HG02970 (cell line): ENCODE measurements around the gene EPHB1.

Experiments
- ATAC-seq: cut with Tn5 transposase; IDR thresholded peaks from one replicate; pipeline ENCODE4 v1.9.1; 2021; ENCODE audit warnings: mild to moderate bottlenecking, moderate library complexity, moderate number of reproducible peaks; ENCODE audit not compliant: unreplicated experiment, low FRiP score

EPHB1 gene

GRCh38 chr3:135169651-135170050 lies 374.6 kb downstream of the EPHB1 start:
- ATAC-seq, result no peak

DNA sequence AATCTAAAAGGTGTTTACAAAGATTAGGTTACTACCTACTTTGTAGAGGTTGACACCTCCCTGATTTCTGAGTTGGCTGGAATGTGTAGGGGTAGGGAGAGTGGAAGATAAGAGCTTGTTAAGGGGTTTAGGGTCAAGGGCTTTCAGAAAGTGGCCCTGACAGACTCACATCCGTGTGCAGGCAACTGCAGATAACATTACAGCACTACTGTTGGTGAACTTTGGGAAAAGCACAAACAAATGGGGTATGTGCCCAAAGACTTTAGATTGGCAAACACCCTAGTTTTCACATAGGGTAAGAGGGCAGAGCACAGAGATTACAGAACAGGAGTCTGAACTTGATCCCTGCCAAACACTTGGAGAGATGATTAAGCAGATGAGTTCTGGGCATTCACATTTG lies 375.7 kb downstream of the EPHB1 start:
- ATAC-seq, result no peak

DNA sequence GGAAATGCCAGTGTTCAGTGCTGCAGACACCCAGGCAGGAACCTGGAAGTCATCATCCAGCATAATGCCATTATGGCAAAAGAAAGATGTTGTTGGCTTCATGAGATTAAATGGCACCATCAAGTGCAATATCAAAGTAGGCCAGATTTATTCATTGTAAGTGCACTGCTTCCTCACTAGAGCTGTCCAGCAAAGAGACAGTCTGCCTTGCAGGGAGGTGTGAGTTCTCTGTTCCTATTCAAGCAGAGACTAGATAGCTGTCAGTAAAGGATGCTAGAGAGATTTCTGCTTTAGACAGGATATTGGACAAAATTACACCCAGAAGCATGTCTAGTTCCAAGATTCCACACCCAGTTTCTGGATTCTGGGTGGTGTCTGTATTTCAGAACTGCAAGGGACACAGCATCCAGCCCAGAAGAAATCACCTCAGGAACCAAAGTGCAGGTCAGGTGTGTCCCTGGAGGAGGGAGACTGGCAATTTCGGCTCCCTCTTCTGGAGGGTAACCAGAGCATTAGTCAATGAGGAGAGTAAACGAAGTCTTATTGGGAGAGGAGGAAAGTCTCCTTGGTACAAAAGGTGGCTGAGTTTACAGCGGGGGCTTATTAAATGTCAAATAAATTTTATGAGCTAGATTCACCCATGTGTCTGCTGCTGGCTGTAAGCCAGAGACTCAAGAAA lies 377.3 kb downstream of the EPHB1 start:
- ATAC-seq, result no peak

DNA sequence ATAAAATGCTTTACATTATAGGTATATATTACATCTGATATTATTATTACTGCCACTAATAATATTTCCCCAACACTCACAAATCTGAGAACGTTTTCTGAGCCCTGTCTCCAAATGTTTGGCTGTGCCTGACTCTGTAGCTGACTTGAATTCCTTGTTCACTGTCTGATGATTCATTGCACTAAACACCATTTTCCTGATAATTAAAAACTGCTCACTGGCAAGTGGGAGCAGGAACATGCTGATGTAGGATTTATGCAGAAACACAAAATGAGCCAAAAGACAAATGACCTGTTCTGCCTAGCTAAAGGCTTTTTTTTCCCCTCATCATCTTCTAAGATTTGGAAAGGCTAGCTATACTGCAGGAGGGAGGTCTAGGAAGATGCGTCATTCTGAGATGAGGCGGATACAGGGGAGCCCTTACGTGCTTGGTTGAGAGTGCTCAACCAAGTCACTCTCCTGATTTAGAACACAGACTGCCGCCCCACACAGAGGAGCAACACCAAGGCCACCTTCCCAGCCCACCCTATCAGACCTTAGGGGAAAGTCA lies 380.7 kb downstream of the EPHB1 start:
- ATAC-seq, result no peak

DNA sequence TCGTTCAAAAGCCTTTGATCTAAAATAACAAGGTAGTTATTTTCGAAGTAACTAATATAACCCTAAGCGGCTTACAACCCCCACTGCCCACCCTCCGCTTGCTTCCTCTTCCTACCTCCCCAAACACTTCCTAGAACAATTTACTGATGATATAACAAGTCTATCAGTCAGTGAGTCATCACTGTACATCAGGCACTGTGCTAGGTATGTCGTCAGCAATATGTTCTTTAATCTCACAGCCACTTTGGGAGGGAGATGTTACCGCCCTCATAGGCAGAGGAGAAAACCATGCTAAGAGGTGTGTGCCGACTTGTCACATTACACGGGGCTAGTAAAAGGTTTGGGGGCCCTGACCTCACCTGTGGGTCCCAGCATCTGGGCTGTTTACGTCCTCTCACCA lies 381.8 kb downstream of the EPHB1 start:
- ATAC-seq, result no peak

- ATAC-seq, result no peak
Measured at GRCh38 chr3:135178566-135178965, 383.5 kb downstream of the EPHB1 start.

- ATAC-seq, result no peak
Measured at GRCh38 chr3:135181408-135181807, 386.3 kb downstream of the EPHB1 start.

DNA sequence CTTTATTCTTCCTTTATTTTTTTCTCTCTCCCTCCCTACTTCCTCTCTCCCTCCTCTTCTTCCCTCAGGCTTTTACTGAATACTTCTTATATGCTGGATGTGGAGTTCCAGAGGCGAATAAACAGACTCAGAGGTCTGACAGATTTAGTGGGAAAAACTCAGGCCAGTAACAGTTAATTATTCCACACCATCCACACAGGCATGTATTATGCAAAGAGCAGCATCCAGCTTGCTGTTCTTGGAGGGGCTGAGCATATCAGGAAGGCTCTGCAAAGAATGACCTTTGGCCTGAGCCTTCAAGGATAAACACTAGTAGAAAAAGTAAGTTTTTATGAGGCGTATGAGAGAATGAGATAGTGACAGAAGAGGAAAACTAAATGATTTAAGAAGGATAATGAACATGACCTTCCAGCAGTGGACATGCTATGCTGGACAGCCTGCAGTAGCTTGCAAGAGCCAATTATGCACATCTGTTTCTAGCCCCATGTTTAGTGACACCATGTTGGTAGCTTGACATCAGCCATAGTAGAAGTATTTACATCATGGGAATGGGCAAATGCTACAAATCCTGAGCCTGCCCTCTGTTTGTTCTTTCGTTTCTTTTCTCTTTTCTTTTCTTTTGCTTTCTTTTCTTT lies 387.4 kb downstream of the EPHB1 start:
- no peak for ATAC-seq

DNA sequence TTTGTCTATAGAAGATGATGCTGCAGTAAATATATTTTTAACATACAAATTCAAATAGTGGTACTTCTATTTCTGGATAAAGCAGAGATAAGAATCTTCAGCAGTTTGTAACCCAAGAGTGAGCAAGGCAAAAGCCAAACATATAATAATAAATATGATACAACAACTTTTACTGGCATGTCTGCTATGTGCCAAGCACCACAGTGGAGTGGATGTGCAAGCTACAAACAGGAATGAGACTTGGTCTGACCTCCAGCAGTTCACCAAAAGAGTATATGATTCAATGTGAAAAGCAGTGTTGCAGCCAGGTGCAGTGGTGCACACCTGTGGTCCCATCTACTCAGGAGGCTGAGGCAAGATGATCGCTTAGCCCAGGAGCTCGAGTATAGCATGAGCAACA lies 395.6 kb downstream of the EPHB1 start:
- no peak for ATAC-seq

GRCh38 chr3:135191708-135192107 lies 396.6 kb downstream of the EPHB1 start:
- no peak for ATAC-seq

DNA sequence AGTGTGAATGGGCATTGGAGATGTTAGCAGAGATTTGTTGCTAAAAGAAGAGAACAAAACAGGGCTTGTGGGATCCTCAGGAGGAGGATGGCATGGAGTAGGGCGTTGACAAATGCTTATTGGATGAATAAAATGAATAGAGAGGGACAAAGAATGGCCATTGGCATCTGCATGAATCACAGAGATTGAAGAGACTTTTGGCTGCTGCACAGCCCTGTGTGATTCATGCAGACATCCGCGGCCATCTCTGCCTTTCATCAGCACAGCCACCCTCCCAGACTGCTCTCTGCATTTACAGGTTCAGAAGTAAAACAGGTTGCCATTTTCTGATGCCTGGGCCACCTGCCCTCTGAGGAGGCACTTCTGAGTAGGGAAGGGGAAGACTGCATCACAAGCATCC lies 397.9 kb downstream of the EPHB1 start:
- no peak for ATAC-seq

DNA sequence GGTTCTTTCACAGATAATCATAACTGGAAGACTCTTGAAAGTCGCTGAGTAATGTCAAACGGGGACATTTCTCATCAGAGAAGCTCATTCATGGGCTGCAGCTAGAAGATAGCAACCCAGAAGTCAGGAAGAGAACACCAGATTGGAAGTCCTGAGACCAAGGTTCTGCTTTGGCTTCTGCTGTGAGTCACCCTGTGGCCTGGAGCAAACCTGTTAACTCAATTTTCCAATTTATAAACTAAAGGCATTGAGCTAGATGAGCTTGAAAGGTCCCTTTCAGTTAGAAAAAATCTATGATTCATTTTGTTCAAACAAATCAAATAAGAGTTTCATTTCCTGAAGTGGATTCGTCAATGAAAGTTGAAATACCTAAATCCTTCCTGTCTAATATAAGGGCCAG lies 402.2 kb downstream of the EPHB1 start:
- ATAC-seq, result no peak

GRCh38 chr3:135197856-135198255 lies 402.8 kb downstream of the EPHB1 start:
- no peak for ATAC-seq

DNA sequence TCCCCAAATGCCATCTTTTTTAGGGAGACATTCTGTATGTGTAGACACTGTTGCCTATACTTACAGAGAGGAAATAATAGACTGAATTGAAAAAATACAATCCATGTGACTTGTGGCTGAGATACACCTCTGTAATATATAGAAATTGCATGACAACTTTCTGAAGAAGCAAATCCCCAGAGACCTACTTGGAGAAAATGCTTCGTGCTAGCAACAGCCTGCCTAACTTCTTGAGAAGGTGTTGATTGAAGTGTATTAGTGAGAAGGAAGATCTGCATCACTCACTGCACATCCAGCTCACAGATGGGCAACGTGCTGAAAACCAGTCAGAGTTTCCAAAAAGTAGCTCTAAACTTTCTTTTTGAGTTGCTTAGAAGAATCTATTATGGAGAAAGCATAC lies 404.1 kb downstream of the EPHB1 start:
- no peak for ATAC-seq

GRCh38 chr3:135203026-135203425 lies 408.0 kb downstream of the EPHB1 start:
- no peak for ATAC-seq

GRCh38 chr3:135213213-135213612 lies 418.2 kb downstream of the EPHB1 start:
- no peak for ATAC-seq

GRCh38 chr3:135213822-135214221 lies 418.8 kb downstream of the EPHB1 start:
- ATAC-seq, result no peak

DNA sequence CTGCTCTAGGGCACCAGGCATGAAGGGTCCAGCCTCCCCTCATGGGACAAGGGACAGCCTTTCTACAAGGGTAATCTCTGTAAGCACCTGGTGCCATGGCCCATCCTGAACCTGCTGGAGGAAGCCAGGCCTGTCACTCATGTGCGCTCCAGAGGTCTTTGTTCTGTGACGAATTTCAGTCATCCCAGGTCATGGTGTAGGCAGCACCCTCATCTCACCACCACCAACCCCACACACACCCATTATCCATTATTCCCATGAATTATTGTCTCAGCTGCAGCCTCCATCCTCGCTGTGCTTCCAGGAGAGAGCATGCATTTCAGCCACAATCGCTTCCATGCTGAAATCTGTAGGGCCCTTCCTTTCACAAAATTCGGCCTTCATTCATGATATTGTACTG lies 419.3 kb downstream of the EPHB1 start:
- no peak for ATAC-seq

DNA sequence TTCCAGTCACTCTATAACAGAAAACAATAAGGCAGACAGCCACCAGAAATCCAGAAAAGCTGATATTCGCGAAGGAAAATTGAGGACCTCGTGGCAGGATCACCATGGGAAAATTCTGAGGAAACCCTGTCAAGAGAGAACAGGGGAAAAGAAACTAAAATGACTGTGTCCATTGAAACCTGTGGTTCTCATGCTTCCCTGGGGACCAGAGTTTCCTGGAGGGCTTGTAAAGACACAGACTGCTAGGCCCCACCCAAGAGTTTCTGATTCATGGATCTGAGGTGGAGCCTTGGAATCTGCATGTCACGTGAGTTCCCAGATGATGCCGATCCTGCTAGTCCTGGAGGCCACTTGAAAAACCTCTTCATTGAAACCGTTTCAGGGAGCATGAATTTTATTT lies 420.5 kb downstream of the EPHB1 start:
- no peak for ATAC-seq

- no peak for ATAC-seq
Measured at GRCh38 chr3:135216659-135217058, 421.6 kb downstream of the EPHB1 start.

- no peak for ATAC-seq
Measured at GRCh38 chr3:135217730-135218129, 422.7 kb downstream of the EPHB1 start.

DNA sequence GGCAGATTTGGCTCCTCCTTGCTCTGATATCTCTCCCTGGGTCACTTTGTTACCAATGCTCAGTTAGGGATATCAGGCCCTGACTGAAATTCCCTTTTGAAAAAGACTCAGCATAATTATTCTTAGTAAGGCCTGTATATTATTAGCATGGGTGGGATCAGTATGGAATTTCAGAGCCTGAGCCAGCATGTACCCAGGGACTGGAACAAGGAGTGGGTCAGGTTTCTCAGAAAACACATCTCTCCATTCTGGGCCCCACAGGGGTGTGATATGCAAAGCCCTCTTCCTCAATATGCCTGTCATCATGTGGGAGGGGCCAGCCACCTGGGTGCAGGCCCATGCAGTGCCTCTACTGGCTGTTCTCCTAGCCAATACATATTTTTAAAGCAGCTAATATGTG lies 423.2 kb downstream of the EPHB1 start:
- no peak for ATAC-seq
